HEK293 (cell line): ENCODE data around the gene KLHL40.

Experiments
- CTCF ChIA-PET: fragments of 350-600 bp; formaldehyde crosslinking; extraction: SDS; loops from one replicate; lab custom pipeline; 2021; ENCODE audit warnings: antibody characterized with exemption; lab: Yijun Ruan, JAX
- POLR2A ChIA-PET: fragments of 300-600 bp; formaldehyde crosslinking; extraction: SDS; loops from one replicate; lab custom pipeline; 2020; ENCODE audit warnings: antibody characterized with exemption, inconsistent platforms; lab: Yijun Ruan, JAX
- H3K27ac ChIP-seq: fragments of 200-500 bp; sonication (Bioruptor generic); 2 replicates; pipeline ENCODE4 v1.5.1; 2014; ENCODE audit warnings: low read depth, low read length, control low read depth, inconsistent platforms; ENCODE audit errors: extremely low read depth
- H3K36me3 ChIP-seq, 2 experiments: fragments of 200-500 bp in 1 of 2; sonication (Bioruptor generic) in 1 of 2; 1 replicate in 1 of 2; 2 replicates in 1 of 2; pipeline ENCODE4 v1.5.1; 2014 to 2017; ENCODE audit warnings: inconsistent platforms in 2 of 2, low read length in 2 of 2; ENCODE audit not compliant: control insufficient read depth in 2 of 2, insufficient read depth in 1 of 2
- H3K4me1 ChIP-seq: fragments of 200-500 bp; sonication (Bioruptor generic); 2 replicates; pipeline ENCODE4 v1.5.1; 2014; ENCODE audit warnings: mild to moderate bottlenecking, low read length, inconsistent platforms; ENCODE audit not compliant: control insufficient read depth, insufficient read depth
- H3K4me3 ChIP-seq: 2 replicates; pipeline ENCODE4 v1.5.1; 2011; ENCODE audit warnings: low read depth, mild to moderate bottlenecking, control low read depth, low read length, moderate library complexity
- H3K9me3 ChIP-seq: fragments of 200-500 bp; sonication (Bioruptor generic); 2 replicates; pipeline ENCODE4 v1.5.1; 2014; ENCODE audit warnings: low read depth, low read length, inconsistent platforms; ENCODE audit not compliant: control insufficient read depth, insufficient read depth
- ATF2 ChIP-seq: fragments of 450-650 bp; formaldehyde crosslinking; IDR thresholded peaks from 2 replicates; pipeline ENCODE4 v1.5.1; 2016; ENCODE audit warnings: missing biosample characterization, missing genetic modification characterization, low read depth
- BCL11B ChIP-seq: fragments of 450-650 bp; formaldehyde crosslinking; IDR thresholded peaks from 2 replicates; pipeline ENCODE4 v1.5.1; 2016; ENCODE audit warnings: low read depth, missing biosample characterization, missing genetic modification characterization
- FEZF1 ChIP-seq: fragments of 450-650 bp; formaldehyde crosslinking; IDR thresholded peaks from 2 replicates; pipeline ENCODE4 v1.5.1; 2016; ENCODE audit warnings: missing biosample characterization, missing genetic modification characterization
- HOXA7 ChIP-seq: sonication (generic); formaldehyde crosslinking; IDR thresholded peaks from 2 replicates; pipeline ENCODE4 v1.8.1; 2022; ENCODE audit warnings: missing genetic modification reagents, borderline replicate concordance
- INSM2 ChIP-seq: fragments of 450-650 bp; formaldehyde crosslinking; IDR thresholded peaks from 2 replicates; pipeline ENCODE4 v1.5.1; 2016; ENCODE audit warnings: missing biosample characterization, missing genetic modification characterization
- KLF9 ChIP-seq: fragments of 450-650 bp; formaldehyde crosslinking; IDR thresholded peaks from 2 replicates; pipeline ENCODE4 v1.5.1; 2016; ENCODE audit warnings: missing biosample characterization, missing genetic modification characterization, low read depth
- MYNN ChIP-seq: fragments of 450-650 bp; formaldehyde crosslinking; IDR thresholded peaks from 2 replicates; pipeline ENCODE4 v1.5.1; 2016; ENCODE audit warnings: missing biosample characterization, missing genetic modification characterization, borderline replicate concordance
- TSHZ1 ChIP-seq: fragments of 450-650 bp; formaldehyde crosslinking; IDR thresholded peaks from 2 replicates; pipeline ENCODE4 v1.5.1; 2016; ENCODE audit warnings: missing biosample characterization, missing genetic modification characterization, borderline replicate concordance
- YY2 ChIP-seq: fragments of 450-650 bp; formaldehyde crosslinking; IDR thresholded peaks from 2 replicates; pipeline ENCODE4 v1.5.1; 2016; ENCODE audit warnings: missing biosample characterization, missing genetic modification characterization
- ZBTB20 ChIP-seq: fragments of 450-650 bp; formaldehyde crosslinking; IDR thresholded peaks from 2 replicates; pipeline ENCODE4 v1.5.1; 2016; ENCODE audit warnings: missing biosample characterization, missing genetic modification characterization
- ZNF132 ChIP-seq: fragments of 450-650 bp; formaldehyde crosslinking; IDR thresholded peaks from 2 replicates; pipeline ENCODE4 v1.5.1; 2017; ENCODE audit warnings: missing biosample characterization, missing genetic modification characterization, borderline replicate concordance
- ZNF19 ChIP-seq: fragments of 450-650 bp; formaldehyde crosslinking; IDR thresholded peaks from 2 replicates; pipeline ENCODE4; 2016; ENCODE audit warnings: missing biosample characterization, missing genetic modification characterization, low read depth
- ZNF292 ChIP-seq: fragments of 450-650 bp; formaldehyde crosslinking; IDR thresholded peaks from 2 replicates; pipeline ENCODE4 v1.5.1; 2016; ENCODE audit warnings: low read depth, missing biosample characterization, missing genetic modification characterization, borderline replicate concordance
- ZNF433 ChIP-seq: fragments of 450-650 bp; formaldehyde crosslinking; IDR thresholded peaks from 2 replicates; pipeline ENCODE4 v1.5.1; 2016; ENCODE audit warnings: missing biosample characterization, missing genetic modification characterization, low read depth
- ZNF488 ChIP-seq: fragments of 450-650 bp; formaldehyde crosslinking; IDR thresholded peaks from 2 replicates; pipeline ENCODE4 v1.5.1; 2016; ENCODE audit warnings: missing biosample characterization, missing genetic modification characterization
- ZNF558 ChIP-seq: fragments of 450-650 bp; formaldehyde crosslinking; IDR thresholded peaks from 2 replicates; pipeline ENCODE4 v1.5.1; 2016; ENCODE audit warnings: missing biosample characterization, missing genetic modification characterization
- ZNF561 ChIP-seq: fragments of 450-650 bp; IDR thresholded peaks from 2 replicates; pipeline ENCODE4 v1.5.1; 2018; ENCODE audit warnings: missing biosample characterization, missing genetic modification characterization, borderline replicate concordance
- ZNF660 ChIP-seq: fragments of 450-650 bp; IDR thresholded peaks from 2 replicates; pipeline ENCODE4 v1.5.1; 2018; ENCODE audit warnings: missing biosample characterization, mild to moderate bottlenecking, missing genetic modification characterization
- ZNF777 ChIP-seq: fragments of 450-650 bp; formaldehyde crosslinking; IDR thresholded peaks from 2 replicates; pipeline ENCODE4 v1.5.1; 2017; ENCODE audit warnings: missing biosample characterization, missing genetic modification characterization, borderline replicate concordance
- ZNF785 ChIP-seq: fragments of 450-650 bp; formaldehyde crosslinking; IDR thresholded peaks from 2 replicates; pipeline ENCODE4 v1.5.1; 2016; ENCODE audit warnings: missing biosample characterization, missing genetic modification characterization
- ZSCAN4 ChIP-seq: fragments of 450-650 bp; formaldehyde crosslinking; IDR thresholded peaks from 2 replicates; pipeline ENCODE4 v1.5.1; 2017; ENCODE audit warnings: missing biosample characterization, missing genetic modification characterization

KLHL40 gene

GRCh38 chr3:42660131-42660715, 25.1 kb upstream of the KLHL40 start (continued):
- TF ChIP-seq KLF9 (tag by site-specific recombination) = no peak
- no peak for TF ChIP-seq HOXA7 (CRISPR knock-in tag)
- no peak for TF ChIP-seq ZNF292
- no peak for TF ChIP-seq MYNN (tag by site-specific recombination)
- no peak for TF ChIP-seq ZBTB20 (tag by site-specific recombination)
- no peak for TF ChIP-seq FEZF1 (tag by site-specific recombination)
- TF ChIP-seq ZNF561 (tag by site-specific recombination) = no peak

GRCh38 chr3:42660898-42661297, 24.4 kb upstream of the KLHL40 start:
- TF ChIP-seq YY2 (tag by site-specific recombination) (no peak), ZNF433 (no peak), ZNF558 (no peak), ATF2 (tag by site-specific recombination) (no peak), BCL11B (tag by site-specific recombination) (no peak), INSM2 (tag by site-specific recombination) (no peak), ZNF660 (tag by site-specific recombination) (no peak), ZSCAN4 (tag by site-specific recombination) (no peak), ZNF488 (tag by site-specific recombination) (no peak), ZNF785 (tag by site-specific recombination) (no peak), ZNF777 (no peak), ZNF132 (tag by site-specific recombination) (no peak), TSHZ1 (tag by site-specific recombination) (no peak), ZNF19 (tag by site-specific recombination) (no peak)
- ChIA-PET CTCF (interaction anchor here (0.5 to 1.4 kb wide), 2 partner anchors 28 to 169 kb away, joined by 3 read pairs; no protein-coding TSS in a partner anchor), POLR2A (interaction anchor here (0.6 kb wide), 1 partner anchor 23 kb away, joined by 5 read pairs; no protein-coding TSS in a partner anchor)
- H3K9me3 ChIP-seq = no peaks in the 10 kb centered on the region
- H3K4me1 ChIP-seq = no peaks in the 10 kb centered on the region
- peaks cover 0 to 57% of the 10 kb centered on the region in 2 experiments; a peak in 1 of 3 replicates for H3K36me3 ChIP-seq
- no peak overlapping the region for H3K4me3 ChIP-seq
- H3K27ac ChIP-seq = no peak overlapping the region
